ENCODE measurements around the gene GSG1L. TPM values are rescaled to one million over a fixed set of nuclear protein-coding genes. Genes with fewer than 3 reads are reported as not detected.

GSG1L gene
- total RNA-seq, 1 experiment from 2014 or later, result not detected

DNA sequence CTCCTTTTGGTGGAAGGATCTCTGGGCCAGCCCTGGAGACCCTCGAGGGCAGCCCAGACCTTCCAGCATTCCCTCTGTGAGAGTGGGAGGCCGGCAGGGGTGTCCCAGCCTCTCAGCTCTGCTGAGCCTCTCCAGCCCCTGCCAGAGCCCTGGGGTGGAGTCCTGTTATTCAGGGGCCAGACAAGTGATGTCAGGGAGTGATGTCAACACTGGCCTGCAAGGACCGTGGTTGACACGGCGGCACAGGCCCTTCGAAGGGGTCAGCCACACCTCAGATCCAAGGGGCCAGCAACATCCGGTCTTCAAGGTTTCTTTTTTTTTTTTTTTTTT lies 282.4 kb downstream of the GSG1L start:
- no peaks in the 10 kb centered on the region for H3K36me3 ChIP-seq (ENCODE audit: insufficient read depth, low read length)
- H2AFZ ChIP-seq (ENCODE audit: low read length), result no peak overlapping the region
- no peaks in the 10 kb centered on the region for H3K4me1 ChIP-seq (ENCODE audit: low read length)
- no peak for DNase-seq
- no peaks in the 10 kb centered on the region for H3K27me3 ChIP-seq (ENCODE audit: low read length)
- no peaks in the 10 kb centered on the region for H3K79me2 ChIP-seq (ENCODE audit: low read length)
- no peak overlapping the region for H3K4me3 ChIP-seq (ENCODE audit: low read length)
- no peak overlapping the region for H3K9ac ChIP-seq (ENCODE audit: low read length)
- no peak overlapping the region for H3K4me2 ChIP-seq (ENCODE audit: low read depth, low read length, poor library complexity, severe bottlenecking)
- no peaks in the 10 kb centered on the region for H3K9me3 ChIP-seq (ENCODE audit: low read length)
- H3K9me2 ChIP-seq (replicated peaks; ENCODE audit: insufficient read depth, low read length), result no peaks in the 10 kb centered on the region
- H3K27ac ChIP-seq (ENCODE audit: low read length), result no peak overlapping the region
- no peaks in the 10 kb centered on the region for H4K20me1 ChIP-seq (ENCODE audit: insufficient read depth, low read depth, low read length)

DNA sequence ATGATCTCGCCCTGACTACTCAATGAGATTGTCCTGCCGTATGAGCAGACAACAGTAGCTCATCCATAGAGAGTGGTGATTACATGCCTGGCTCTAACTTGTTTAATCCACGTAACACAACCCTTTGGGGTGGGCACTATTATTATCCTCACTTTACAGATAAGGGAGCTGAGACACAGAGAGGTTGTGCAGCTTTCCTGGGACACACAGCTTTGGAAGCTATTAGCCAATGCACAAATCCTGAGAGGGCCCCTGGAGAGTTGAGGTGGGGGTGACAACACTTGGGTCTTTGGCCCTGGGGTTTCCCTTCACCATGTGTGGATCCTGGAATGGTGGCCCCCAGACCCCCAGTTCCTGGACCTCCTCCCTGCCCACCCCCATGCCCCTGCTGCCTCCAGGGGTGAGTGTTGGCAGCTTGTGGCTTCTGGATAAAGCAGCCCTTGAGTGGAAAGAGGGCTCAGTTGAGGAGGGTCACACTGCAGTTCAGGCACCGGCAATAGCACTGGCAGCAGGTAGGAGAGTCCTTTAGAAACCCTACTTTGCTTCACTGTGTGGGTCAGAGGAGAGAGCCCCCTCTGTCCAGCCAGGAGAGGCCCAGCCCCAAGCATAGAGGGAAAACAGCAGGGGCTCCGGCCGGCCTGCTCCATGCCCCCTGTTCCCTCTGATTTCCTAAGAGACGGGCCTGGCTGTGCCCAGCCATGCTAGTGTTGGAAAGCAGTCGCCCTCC lies 282.9 kb downstream of the GSG1L start:
- Histone ChIP-seq H3K9me3 (ENCODE audit: low read length) (no peaks in the 10 kb centered on the region), H3K4me3 (ENCODE audit: low read length) (no peak overlapping the region), H3K9me2 (replicated peaks; ENCODE audit: insufficient read depth, low read length) (no peaks in the 10 kb centered on the region), H2AFZ (ENCODE audit: low read length) (no peak overlapping the region), H3K9ac (ENCODE audit: low read length) (no peak overlapping the region), H4K20me1 (ENCODE audit: insufficient read depth, low read depth, low read length) (no peaks in the 10 kb centered on the region), H3K36me3 (ENCODE audit: insufficient read depth, low read length) (no peaks in the 10 kb centered on the region), H3K27ac (ENCODE audit: low read length) (no peak overlapping the region), H3K27me3 (ENCODE audit: low read length) (no peaks in the 10 kb centered on the region), H3K4me1 (ENCODE audit: low read length) (no peaks in the 10 kb centered on the region), H3K79me2 (ENCODE audit: low read length) (no peaks in the 10 kb centered on the region), H3K4me2 (ENCODE audit: low read depth, low read length, poor library complexity, severe bottlenecking) (no peak overlapping the region)
- DNase-seq, result no peak

DNA sequence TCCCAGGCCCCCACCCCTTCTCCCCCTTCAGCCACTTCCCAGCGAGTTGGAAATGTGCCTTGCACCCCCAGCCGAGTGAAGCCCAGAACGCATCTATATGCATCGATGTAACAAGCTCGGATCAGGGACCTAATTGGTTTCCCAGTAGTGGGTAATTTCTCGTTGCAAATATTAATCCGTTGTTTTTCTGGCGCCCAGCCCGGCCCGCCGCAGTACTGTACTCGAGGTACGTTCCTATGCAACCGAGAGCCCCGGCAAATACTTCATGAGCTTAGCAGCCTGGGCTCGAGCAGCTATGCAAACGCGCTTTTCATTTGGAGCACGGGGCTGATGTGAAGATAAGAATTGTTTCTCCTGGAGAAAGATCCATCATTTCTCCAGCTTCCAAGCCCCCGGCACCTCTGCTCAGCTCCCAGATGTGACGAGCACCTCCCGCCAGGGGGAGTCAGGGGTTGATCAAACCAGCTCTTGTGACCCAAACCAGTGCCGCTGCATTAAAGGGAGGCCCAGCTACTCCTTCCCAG lies 283.8 kb downstream of the GSG1L start:
- no peaks in the 10 kb centered on the region for H3K9me3 ChIP-seq (ENCODE audit: low read length)
- H4K20me1 ChIP-seq (ENCODE audit: insufficient read depth, low read depth, low read length), result no peaks in the 10 kb centered on the region
- H3K4me3 ChIP-seq (ENCODE audit: low read length), result no peak overlapping the region
- H3K36me3 ChIP-seq (ENCODE audit: insufficient read depth, low read length), result no peaks in the 10 kb centered on the region
- H2AFZ ChIP-seq (ENCODE audit: low read length), result no peak overlapping the region
- H3K4me1 ChIP-seq (ENCODE audit: low read length), result no peaks in the 10 kb centered on the region
- no peaks in the 10 kb centered on the region for H3K27me3 ChIP-seq (ENCODE audit: low read length)
- no peak overlapping the region for H3K4me2 ChIP-seq (ENCODE audit: low read depth, low read length, poor library complexity, severe bottlenecking)
- no peaks in the 10 kb centered on the region for H3K79me2 ChIP-seq (ENCODE audit: low read length)
- no peak for DNase-seq
- H3K9me2 ChIP-seq (replicated peaks; ENCODE audit: insufficient read depth, low read length), result no peaks in the 10 kb centered on the region
- no peak overlapping the region for H3K27ac ChIP-seq (ENCODE audit: low read length)
- no peak overlapping the region for H3K9ac ChIP-seq (ENCODE audit: low read length)

DNA sequence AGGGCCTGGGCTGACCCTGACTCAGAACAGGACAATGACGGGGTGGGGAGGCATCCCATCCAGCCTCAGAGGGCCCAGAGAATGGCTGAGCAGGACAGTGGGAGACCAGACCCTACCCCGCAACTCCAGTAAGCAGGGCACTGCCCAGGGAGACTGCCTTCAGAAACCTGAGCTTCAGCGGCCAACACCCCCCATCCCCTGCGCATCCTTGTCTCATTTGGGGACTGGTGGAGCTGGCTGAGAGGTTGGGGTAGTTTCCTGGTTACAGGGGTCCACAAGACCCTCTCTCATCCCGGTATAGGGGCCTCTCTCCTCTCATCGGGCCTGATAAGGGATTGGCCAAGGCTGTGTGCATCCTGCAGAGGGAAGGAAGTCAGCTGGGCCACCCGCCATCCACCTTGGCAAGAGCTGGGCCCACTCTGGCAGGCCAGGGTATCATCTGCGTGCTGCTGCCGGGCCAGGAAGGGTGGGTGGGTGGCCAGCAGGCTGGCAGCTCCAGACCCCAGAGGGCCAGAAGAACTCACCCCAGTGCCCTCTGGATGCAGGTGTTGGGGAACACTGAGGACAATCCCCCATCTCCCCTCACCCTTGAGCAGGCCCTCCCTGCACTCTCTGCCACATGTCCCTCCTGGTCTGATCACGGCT lies 284.5 kb downstream of the GSG1L start:
- Histone ChIP-seq H3K4me2 (ENCODE audit: low read depth, low read length, poor library complexity, severe bottlenecking) (no peak overlapping the region), H2AFZ (ENCODE audit: low read length) (no peak overlapping the region), H4K20me1 (ENCODE audit: insufficient read depth, low read depth, low read length) (no peaks in the 10 kb centered on the region), H3K27ac (ENCODE audit: low read length) (no peak overlapping the region), H3K4me1 (ENCODE audit: low read length) (no peaks in the 10 kb centered on the region), H3K36me3 (ENCODE audit: insufficient read depth, low read length) (no peaks in the 10 kb centered on the region), H3K27me3 (ENCODE audit: low read length) (no peaks in the 10 kb centered on the region), H3K9me3 (ENCODE audit: low read length) (no peaks in the 10 kb centered on the region), H3K4me3 (ENCODE audit: low read length) (no peak overlapping the region), H3K79me2 (ENCODE audit: low read length) (no peaks in the 10 kb centered on the region), H3K9ac (ENCODE audit: low read length) (no peak overlapping the region), H3K9me2 (replicated peaks; ENCODE audit: insufficient read depth, low read length) (no peaks in the 10 kb centered on the region)
- no peak for DNase-seq

DNA sequence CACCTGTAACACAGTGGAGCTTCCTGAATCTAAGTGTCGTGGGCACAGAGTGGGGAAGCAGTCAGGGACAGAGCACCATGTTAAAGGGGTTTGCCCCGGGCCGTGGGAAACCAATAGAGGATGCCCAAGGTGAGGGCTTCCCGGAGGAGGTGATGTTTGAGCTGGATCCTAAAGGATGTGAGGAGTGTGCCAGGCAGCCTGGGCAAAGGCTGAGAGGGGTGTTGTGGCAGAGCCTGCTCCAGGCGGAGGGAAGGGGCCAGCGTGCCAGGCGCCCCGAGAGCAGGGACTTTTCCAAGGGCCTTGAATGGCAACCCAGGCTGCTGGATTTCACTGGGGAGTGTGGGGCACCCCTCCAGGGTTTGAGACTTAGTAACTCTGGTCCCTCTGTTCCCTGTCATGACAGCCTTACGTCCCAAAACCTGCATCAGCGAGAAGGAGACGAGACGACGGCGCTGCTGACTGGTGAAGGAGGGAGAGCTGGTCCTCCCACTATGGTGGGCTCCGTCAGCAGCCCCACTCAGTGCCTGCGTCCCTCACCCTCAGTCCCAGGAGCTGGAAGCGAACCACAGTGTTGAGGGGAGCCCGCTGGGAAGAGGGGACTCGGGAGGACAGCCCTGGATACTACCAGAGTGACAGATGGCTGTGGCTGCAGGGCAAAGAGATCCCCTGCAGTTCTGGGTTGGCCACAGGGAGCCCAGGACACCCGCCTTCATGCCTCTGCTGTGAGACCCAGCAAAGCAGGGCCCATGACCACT lies 285.2 kb downstream of the GSG1L start:
- no peak overlapping the region for H3K9ac ChIP-seq (ENCODE audit: low read length)
- no peaks in the 10 kb centered on the region for H3K4me1 ChIP-seq (ENCODE audit: low read length)
- no peaks in the 10 kb centered on the region for H3K27me3 ChIP-seq (ENCODE audit: low read length)
- no peak overlapping the region for H3K27ac ChIP-seq (ENCODE audit: low read length)
- no peaks in the 10 kb centered on the region for H3K9me2 ChIP-seq (replicated peaks; ENCODE audit: insufficient read depth, low read length)
- DNase-seq, result no peak
- H3K79me2 ChIP-seq (ENCODE audit: low read length), result no peaks in the 10 kb centered on the region
- no peaks in the 10 kb centered on the region for H4K20me1 ChIP-seq (ENCODE audit: insufficient read depth, low read depth, low read length)
- H3K9me3 ChIP-seq (ENCODE audit: low read length), result no peaks in the 10 kb centered on the region
- no peak overlapping the region for H3K4me2 ChIP-seq (ENCODE audit: low read depth, low read length, poor library complexity, severe bottlenecking)
- H3K36me3 ChIP-seq (ENCODE audit: insufficient read depth, low read length), result no peaks in the 10 kb centered on the region
- no peak overlapping the region for H2AFZ ChIP-seq (ENCODE audit: low read length)
- no peak overlapping the region for H3K4me3 ChIP-seq (ENCODE audit: low read length)

DNA sequence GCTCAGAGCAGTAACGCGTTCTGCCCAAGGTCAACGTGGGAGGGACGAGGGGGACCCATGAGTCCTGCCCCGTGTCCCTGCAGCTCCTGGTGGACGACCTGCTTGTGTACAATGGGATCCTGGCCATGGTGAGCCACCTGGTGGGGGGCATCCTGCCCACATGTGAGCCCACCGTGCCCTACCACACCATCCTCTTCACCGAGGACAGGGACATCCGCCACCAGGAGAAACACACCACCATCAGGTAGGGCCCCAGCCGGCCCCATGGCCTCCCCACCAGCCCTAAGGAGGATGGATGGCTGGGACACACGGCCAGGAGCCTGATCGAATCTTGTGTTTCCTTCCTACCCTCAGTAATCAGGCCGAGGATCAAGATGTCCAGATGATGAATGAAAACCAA lies 286.0 kb downstream of the GSG1L start:
- no peaks in the 10 kb centered on the region for H3K9me2 ChIP-seq (replicated peaks; ENCODE audit: insufficient read depth, low read length)
- H3K4me3 ChIP-seq (ENCODE audit: low read length), result no peak overlapping the region
- no peaks in the 10 kb centered on the region for H3K36me3 ChIP-seq (ENCODE audit: insufficient read depth, low read length)
- DNase-seq, result no peak
- H3K9me3 ChIP-seq (ENCODE audit: low read length), result no peaks in the 10 kb centered on the region
- no peak overlapping the region for H3K9ac ChIP-seq (ENCODE audit: low read length)
- no peaks in the 10 kb centered on the region for H3K79me2 ChIP-seq (ENCODE audit: low read length)
- no peak overlapping the region for H3K27ac ChIP-seq (ENCODE audit: low read length)
- H4K20me1 ChIP-seq (ENCODE audit: insufficient read depth, low read depth, low read length), result no peaks in the 10 kb centered on the region
- H2AFZ ChIP-seq (ENCODE audit: low read length), result no peak overlapping the region
- H3K4me1 ChIP-seq (ENCODE audit: low read length), result no peaks in the 10 kb centered on the region
- no peak overlapping the region for H3K4me2 ChIP-seq (ENCODE audit: low read depth, low read length, poor library complexity, severe bottlenecking)
- H3K27me3 ChIP-seq (ENCODE audit: low read length), result no peaks in the 10 kb centered on the region

DNA sequence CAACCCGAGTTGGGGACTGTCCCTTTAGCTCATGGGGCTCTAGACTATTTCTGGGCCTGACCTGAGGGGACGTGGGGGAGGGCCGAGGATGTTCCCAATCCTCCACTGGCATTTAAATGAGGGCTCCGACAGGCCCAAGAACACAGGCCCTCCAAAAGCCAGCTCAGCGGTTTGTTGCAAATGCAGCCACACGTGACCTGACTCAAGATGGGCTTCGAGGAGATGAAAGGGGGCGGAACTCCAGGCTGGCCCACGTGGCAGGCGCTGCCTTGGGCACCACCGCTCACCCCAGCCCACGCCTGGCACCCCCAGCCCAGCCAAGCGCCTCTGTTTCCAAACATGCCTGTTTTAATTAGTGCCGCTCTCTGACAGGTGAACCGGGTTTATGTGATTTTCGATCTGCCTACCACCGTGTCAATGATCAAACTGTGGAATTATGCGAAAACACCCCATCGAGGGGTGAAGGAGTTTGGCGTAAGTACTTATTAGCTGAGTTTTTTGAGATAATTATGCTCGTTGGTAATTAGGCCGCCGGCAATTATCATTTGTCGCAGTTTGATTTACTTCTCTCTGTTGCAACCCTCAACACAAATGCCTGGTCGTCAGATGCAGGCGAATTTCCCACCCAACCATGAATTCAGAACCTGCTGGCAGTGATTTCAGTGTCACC lies 286.8 kb downstream of the GSG1L start:
- H3K4me1 ChIP-seq (ENCODE audit: low read length), result no peaks in the 10 kb centered on the region
- no peak overlapping the region for H3K4me3 ChIP-seq (ENCODE audit: low read length)
- no peaks in the 10 kb centered on the region for H3K27me3 ChIP-seq (ENCODE audit: low read length)
- no peaks in the 10 kb centered on the region for H3K9me2 ChIP-seq (replicated peaks; ENCODE audit: insufficient read depth, low read length)
- H3K9ac ChIP-seq (ENCODE audit: low read length), result no peak overlapping the region
- H3K9me3 ChIP-seq (ENCODE audit: low read length), result no peaks in the 10 kb centered on the region
- H3K27ac ChIP-seq (ENCODE audit: low read length), result no peak overlapping the region
- H2AFZ ChIP-seq (ENCODE audit: low read length), result no peak overlapping the region
- no peaks in the 10 kb centered on the region for H3K36me3 ChIP-seq (ENCODE audit: insufficient read depth, low read length)
- no peak for DNase-seq
- no peaks in the 10 kb centered on the region for H4K20me1 ChIP-seq (ENCODE audit: insufficient read depth, low read depth, low read length)
- no peak overlapping the region for H3K4me2 ChIP-seq (ENCODE audit: low read depth, low read length, poor library complexity, severe bottlenecking)
- no peaks in the 10 kb centered on the region for H3K79me2 ChIP-seq (ENCODE audit: low read length)

DNA sequence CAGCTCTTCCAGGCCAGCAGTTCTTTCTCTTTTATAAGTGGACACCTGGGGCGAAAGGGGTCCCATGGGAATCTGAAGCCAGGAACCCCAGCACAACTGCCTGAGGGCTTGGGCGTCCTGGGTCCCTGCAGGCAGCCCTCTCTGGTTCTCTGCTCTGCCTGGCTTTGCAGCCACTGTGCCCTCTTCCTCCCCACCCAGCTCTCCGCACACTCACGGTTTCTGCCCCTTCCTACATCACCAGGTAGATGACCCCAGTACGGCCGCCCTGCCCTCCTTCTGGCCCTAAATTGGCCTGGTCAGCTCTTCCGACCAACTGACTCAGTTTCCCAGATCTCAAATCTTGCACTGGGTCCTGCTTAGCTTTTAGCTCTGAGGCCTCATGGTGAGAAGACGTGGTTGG lies 288.3 kb downstream of the GSG1L start:
- Histone ChIP-seq H3K79me2 (ENCODE audit: low read length) (no peaks in the 10 kb centered on the region), H2AFZ (ENCODE audit: low read length) (no peak overlapping the region), H3K4me3 (ENCODE audit: low read length) (no peak overlapping the region), H3K36me3 (ENCODE audit: insufficient read depth, low read length) (no peaks in the 10 kb centered on the region), H3K27me3 (ENCODE audit: low read length) (no peaks in the 10 kb centered on the region), H3K4me1 (ENCODE audit: low read length) (no peaks in the 10 kb centered on the region), H4K20me1 (ENCODE audit: insufficient read depth, low read depth, low read length) (no peaks in the 10 kb centered on the region), H3K9me3 (ENCODE audit: low read length) (no peaks in the 10 kb centered on the region), H3K9ac (ENCODE audit: low read length) (no peak overlapping the region), H3K9me2 (replicated peaks; ENCODE audit: insufficient read depth, low read length) (no peaks in the 10 kb centered on the region), H3K27ac (ENCODE audit: low read length) (no peak overlapping the region), H3K4me2 (ENCODE audit: low read depth, low read length, poor library complexity, severe bottlenecking) (no peak overlapping the region)
- DNase-seq, result no peak
